ENCODE measurements around the gene CYYR1. TPM values are rescaled to one million over a fixed set of nuclear protein-coding genes. Genes with fewer than 3 reads are reported as not detected.

The CYYR1 gene
- total and polyA plus RNA-seq, 7 donors: 1.8 to 13.0 (median 4.5) TPM

GRCh38 chr21:26565546-26565945, 7.5 kb downstream of the CYYR1 start:
- Histone ChIP-seq H3K36me3 (no peaks in the 10 kb centered on the region), H3K27me3 (no peaks in the 10 kb centered on the region), H3K4me1 (no peaks in the 10 kb centered on the region), H3K9me3 (no peaks in the 10 kb centered on the region), H3K4me3 (no peak overlapping the region), H3K27ac (peak overlapping the region in 1 of 4 donors; percentile 24)
- TF ChIP-seq EP300 (IDR thresholded peaks at IDR 0.05) (no peak), POLR2AphosphoS5 (IDR thresholded peaks at IDR 0.05) (no peak), POLR2A (IDR thresholded peaks at IDR 0.05) (no peak), CTCF (IDR thresholded peaks at IDR 0.05) (no peak)
- intact Hi-C loops (cut with DNase I): no loop called here
- 84 to 90% methylated on average over 2 of the region's 2 CpGs for WGBS, 2 donors
- DNase-seq: no peak

GRCh38 chr21:26565111-26565510, 8.0 kb downstream of the CYYR1 start:
- peak overlapping the region in 1 of 4 donors; percentile 24 for H3K27ac ChIP-seq
- no peaks in the 10 kb centered on the region for H3K9me3 ChIP-seq
- TF ChIP-seq EP300 (IDR thresholded peaks at IDR 0.05): no peak
- TF ChIP-seq CTCF (IDR thresholded peaks at IDR 0.05): no peak
- no peak for TF ChIP-seq POLR2AphosphoS5 (IDR thresholded peaks at IDR 0.05)
- no peak for TF ChIP-seq POLR2A (IDR thresholded peaks at IDR 0.05)
- no peaks in the 10 kb centered on the region for H3K36me3 ChIP-seq
- intact Hi-C loops (cut with DNase I): no loop called here
- H3K4me3 ChIP-seq: no peak overlapping the region
- WGBS, 2 donors: 64 to 86% methylated on average over 6 of the region's 6 CpGs
- no peaks in the 10 kb centered on the region for H3K27me3 ChIP-seq
- no peaks in the 10 kb centered on the region for H3K4me1 ChIP-seq
- DNase-seq: no peak

GRCh38 chr21:26563856-26564503, 9.1 kb downstream of the CYYR1 start:
- TF ChIP-seq POLR2AphosphoS5 (IDR thresholded peaks at IDR 0.05) (no peak), POLR2A (IDR thresholded peaks at IDR 0.05) (no peak), EP300 (IDR thresholded peaks at IDR 0.05) (no peak), CTCF (IDR thresholded peaks at IDR 0.05) (no peak)
- Histone ChIP-seq H3K36me3 (no peaks in the 10 kb centered on the region), H3K27me3 (no peaks in the 10 kb centered on the region), H3K9me3 (no peaks in the 10 kb centered on the region), H3K4me3 (no peak overlapping the region), H3K27ac (peak overlapping the region in 1 of 4 donors; percentile 41), H3K4me1 (no peaks in the 10 kb centered on the region)
- 41 to 53% methylated on average over 5 of the region's 5 CpGs for WGBS, 2 donors
- intact Hi-C loops (cut with DNase I): no loop called here
- DNase-seq: no peak

- Histone ChIP-seq H3K4me1 (no peaks in the 10 kb centered on the region), H3K4me3 (no peak overlapping the region), H3K27ac (no peak overlapping the region), H3K36me3 (no peaks in the 10 kb centered on the region), H3K27me3 (no peaks in the 10 kb centered on the region), H3K9me3 (no peaks in the 10 kb centered on the region)
- TF ChIP-seq CTCF (IDR thresholded peaks at IDR 0.05): no peak
- TF ChIP-seq POLR2A (IDR thresholded peaks at IDR 0.05): no peak
- TF ChIP-seq EP300 (IDR thresholded peaks at IDR 0.05): no peak
- no peak for TF ChIP-seq POLR2AphosphoS5 (IDR thresholded peaks at IDR 0.05)
- DNase-seq: no peak
- WGBS, 2 donors: 88 to 89% methylated on average over 3 of the region's 3 CpGs
- intact Hi-C loops (cut with DNase I): no loop called here
Measured at GRCh38 chr21:26560612-26561011, 12.5 kb downstream of the CYYR1 start.

GRCh38 chr21:26559099-26559498, 14.0 kb downstream of the CYYR1 start:
- no peaks in the 10 kb centered on the region for H3K27me3 ChIP-seq
- WGBS, 2 donors: 93 to 94% methylated on average over 5 of the region's 5 CpGs
- DNase-seq: no peak
- H3K36me3 ChIP-seq: no peaks in the 10 kb centered on the region
- no peak overlapping the region for H3K4me3 ChIP-seq
- H3K27ac ChIP-seq: no peak overlapping the region
- TF ChIP-seq POLR2AphosphoS5 (IDR thresholded peaks at IDR 0.05) (no peak), CTCF (IDR thresholded peaks at IDR 0.05) (no peak), POLR2A (IDR thresholded peaks at IDR 0.05) (no peak), EP300 (IDR thresholded peaks at IDR 0.05) (no peak)
- H3K4me1 ChIP-seq: no peaks in the 10 kb centered on the region
- intact Hi-C loops (cut with DNase I): no loop called here
- no peaks in the 10 kb centered on the region for H3K9me3 ChIP-seq
